RWPE2 (cell line): Measurements from ENCODE around the gene GPR37L1.
A peak's percentile ranks its signal among the peaks of the same experiment; 100 is the strongest.

Experiments used
- ATAC-seq: fragments of 200-7000 bp; cut with Tn5 transposase; 3 replicates; pipeline ENCODE4 v1.9.1; 2021; ENCODE audit warnings: low read depth
- DNase-seq: peaks from one replicate; pipeline ENCODE4 v3.0.0-alpha.2; 2020; ENCODE audit warnings: low spot score
- H3K27ac ChIP-seq: fragments of 450-650 bp; 2 replicates; pipeline ENCODE4 v1.5.1; 2017; ENCODE audit warnings: mild to moderate bottlenecking; ENCODE audit not compliant: poor library complexity, severe bottlenecking
- H3K27me3 ChIP-seq: fragments of 250-450 bp; sonication (Bioruptor Pico); 2 replicates; pipeline ENCODE4 v1.5.1; 2021; ENCODE audit warnings: mild to moderate bottlenecking, moderate library complexity; ENCODE audit not compliant: insufficient read depth, poor library complexity, severe bottlenecking
- H3K36me3 ChIP-seq: fragments of 250-450 bp; sonication (Bioruptor Pico); 2 replicates; pipeline ENCODE4 v1.5.1; 2020; ENCODE audit warnings: low read depth, mild to moderate bottlenecking, moderate library complexity
- H3K4me1 ChIP-seq: fragments of 250-450 bp; sonication (Bioruptor Pico); 2 replicates; pipeline ENCODE4 v1.5.1; 2021; ENCODE audit warnings: mild to moderate bottlenecking, moderate library complexity; ENCODE audit not compliant: insufficient read depth, poor library complexity, severe bottlenecking
- H3K4me3 ChIP-seq: fragments of 250-450 bp; sonication (Bioruptor Pico); 2 replicates; pipeline ENCODE4 v1.5.1; 2021; ENCODE audit warnings: mild to moderate bottlenecking, moderate library complexity; ENCODE audit not compliant: severe bottlenecking
- H3K9me3 ChIP-seq: fragments of 250-450 bp; sonication (Bioruptor Pico); 2 replicates; pipeline ENCODE4 v1.5.1; 2021; ENCODE audit warnings: mild to moderate bottlenecking, moderate library complexity; ENCODE audit not compliant: severe bottlenecking
- TF ChIP-seq, protein P1 (sequence below): fragments of 450-650 bp; IDR thresholded peaks from one replicate; pipeline ENCODE4 v1.5.1; 2017; ENCODE audit warnings: mild to moderate bottlenecking, moderate library complexity; ENCODE audit not compliant: poor library complexity, severe bottlenecking

Gene GPR37L1

DNA sequence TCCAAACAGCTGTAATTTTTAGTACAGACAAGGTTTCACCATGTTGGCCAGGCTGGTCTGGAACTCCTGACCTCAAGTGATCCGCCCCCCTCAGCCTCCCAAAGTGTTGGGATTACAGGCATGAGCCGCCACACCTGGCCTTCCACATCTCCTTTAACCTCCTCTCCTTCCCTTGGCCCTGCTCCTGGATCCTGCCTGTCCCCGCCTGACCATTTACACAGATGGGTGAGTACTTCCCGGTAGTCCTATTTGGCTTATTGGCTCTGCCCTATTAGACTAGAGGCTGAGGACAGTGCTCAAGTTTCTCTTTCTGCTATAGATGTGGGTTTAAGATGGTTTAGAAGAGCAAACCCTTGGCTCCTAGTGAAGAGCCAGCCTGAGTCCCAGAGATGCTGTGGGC, 30.6 kb downstream of the GPR37L1 start:
- Histone ChIP-seq H3K36me3 (no peaks in the 10 kb centered on the region), H3K27ac (no peak overlapping the region), H3K4me3 (no peak overlapping the region), H3K27me3 (no peaks in the 10 kb centered on the region), H3K4me1 (no peaks in the 10 kb centered on the region), H3K9me3 (no peaks in the 10 kb centered on the region)
- DNase-seq, result no peak
- TF ChIP-seq, protein P1, sequence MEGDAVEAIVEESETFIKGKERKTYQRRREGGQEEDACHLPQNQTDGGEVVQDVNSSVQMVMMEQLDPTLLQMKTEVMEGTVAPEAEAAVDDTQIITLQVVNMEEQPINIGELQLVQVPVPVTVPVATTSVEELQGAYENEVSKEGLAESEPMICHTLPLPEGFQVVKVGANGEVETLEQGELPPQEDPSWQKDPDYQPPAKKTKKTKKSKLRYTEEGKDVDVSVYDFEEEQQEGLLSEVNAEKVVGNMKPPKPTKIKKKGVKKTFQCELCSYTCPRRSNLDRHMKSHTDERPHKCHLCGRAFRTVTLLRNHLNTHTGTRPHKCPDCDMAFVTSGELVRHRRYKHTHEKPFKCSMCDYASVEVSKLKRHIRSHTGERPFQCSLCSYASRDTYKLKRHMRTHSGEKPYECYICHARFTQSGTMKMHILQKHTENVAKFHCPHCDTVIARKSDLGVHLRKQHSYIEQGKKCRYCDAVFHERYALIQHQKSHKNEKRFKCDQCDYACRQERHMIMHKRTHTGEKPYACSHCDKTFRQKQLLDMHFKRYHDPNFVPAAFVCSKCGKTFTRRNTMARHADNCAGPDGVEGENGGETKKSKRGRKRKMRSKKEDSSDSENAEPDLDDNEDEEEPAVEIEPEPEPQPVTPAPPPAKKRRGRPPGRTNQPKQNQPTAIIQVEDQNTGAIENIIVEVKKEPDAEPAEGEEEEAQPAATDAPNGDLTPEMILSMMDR, result no peak
- ATAC-seq, result no peak

DNA sequence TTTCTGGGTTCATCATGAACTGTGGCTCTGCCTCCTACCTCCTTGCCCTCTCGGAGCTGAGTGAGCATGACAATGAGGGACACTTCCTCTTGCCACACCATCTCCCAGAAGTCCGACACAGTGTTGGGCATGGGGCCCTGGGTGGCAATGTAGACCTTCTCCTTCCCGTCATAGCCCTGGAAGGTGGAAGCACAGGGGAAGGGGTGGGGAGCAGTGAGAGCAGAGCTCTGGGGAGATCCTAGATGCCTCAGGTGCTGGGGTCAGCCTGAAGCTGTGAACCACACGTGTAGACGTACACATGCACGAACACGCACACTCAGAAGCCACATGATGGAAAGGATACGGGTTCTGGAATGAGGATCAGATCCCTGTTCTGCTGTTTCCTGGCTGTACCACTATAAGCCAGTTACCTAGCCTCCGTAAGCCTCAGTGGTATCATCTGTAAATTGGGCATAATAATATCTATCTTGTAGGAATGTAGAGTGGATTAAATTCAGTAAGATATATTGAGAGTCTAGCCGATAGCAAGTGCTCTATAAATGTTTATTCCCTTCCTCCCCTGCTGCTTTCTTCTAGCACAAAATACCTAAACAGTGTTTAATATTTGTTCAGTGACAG, 31.5 kb downstream of the GPR37L1 start:
- Histone ChIP-seq H3K27me3 (no peaks in the 10 kb centered on the region), H3K36me3 (no peaks in the 10 kb centered on the region), H3K4me1 (no peaks in the 10 kb centered on the region), H3K9me3 (no peaks in the 10 kb centered on the region), H3K4me3 (no peak overlapping the region), H3K27ac (no peak overlapping the region)
- DNase-seq, result no peak
- TF ChIP-seq, protein P1, result no peak
- ATAC-seq, result no peak

DNA sequence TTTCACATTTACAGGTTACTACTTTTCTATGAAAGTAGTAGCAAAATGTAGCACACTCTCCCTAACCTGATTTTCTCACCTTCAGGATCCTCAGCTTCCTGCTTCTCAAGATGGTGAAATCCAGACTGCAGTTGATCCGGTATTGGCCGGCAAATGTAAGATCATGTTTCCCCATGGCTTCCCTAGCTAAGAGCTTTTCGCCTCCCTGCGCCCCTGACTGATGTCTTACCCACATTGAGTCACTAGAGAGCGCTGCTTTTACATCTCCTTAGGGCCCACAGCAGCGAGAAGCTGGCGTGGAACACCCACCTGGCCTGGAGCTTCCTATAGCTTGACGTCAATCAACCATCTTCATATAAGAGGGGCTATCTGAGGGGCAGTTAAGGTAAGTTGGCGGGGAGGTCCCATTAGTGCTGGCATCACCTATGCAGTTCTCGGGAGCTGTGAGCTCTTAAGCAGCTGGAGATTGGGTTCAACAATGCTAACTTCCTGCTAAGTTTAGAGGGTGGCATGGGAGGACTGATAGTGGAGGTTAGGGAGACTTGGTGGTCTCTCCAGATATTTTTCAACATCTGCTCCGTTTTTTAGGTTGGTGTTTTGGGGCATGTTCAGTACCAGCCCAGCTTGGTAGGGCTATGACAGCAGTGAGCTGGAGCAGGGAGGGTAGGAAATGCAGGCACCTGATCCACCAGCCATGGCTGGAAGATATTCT, 32.2 kb downstream of the GPR37L1 start:
- DNase-seq (no peak), ATAC-seq (no peak)
- no peaks in the 10 kb centered on the region for H3K4me1 ChIP-seq
- no peaks in the 10 kb centered on the region for H3K9me3 ChIP-seq
- H3K27ac ChIP-seq, result no peak overlapping the region
- TF ChIP-seq, protein P1, result no peak
- H3K27me3 ChIP-seq, result no peaks in the 10 kb centered on the region
- no peak overlapping the region for H3K4me3 ChIP-seq
- H3K36me3 ChIP-seq, result no peaks in the 10 kb centered on the region

DNA sequence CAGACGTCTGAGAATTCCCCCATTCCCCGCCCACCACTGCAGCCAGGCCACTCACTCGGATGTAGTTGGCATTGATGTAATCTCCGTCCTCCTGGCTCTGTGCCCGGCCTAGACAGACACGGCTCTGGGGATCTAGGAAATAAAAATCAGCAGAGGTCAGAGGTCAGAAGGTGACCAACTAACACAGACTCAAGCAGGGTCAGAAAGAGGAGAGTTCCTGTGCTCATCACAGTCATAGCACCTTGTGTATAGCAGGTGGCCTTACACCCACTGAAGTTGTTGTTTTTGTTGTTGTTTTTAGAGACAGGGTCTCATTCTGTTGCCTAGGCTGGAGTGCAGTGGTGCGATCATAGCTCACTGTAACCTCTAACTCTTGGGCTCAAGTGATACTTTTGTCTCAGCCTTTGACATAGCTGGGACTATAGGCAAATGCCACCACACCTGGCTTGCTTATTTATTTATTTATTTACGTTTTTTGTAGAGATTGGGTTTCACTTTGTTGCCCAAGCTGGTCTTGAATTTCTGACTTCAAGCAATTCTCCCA, 32.8 kb downstream of the GPR37L1 start:
- TF ChIP-seq, protein P1, result no peak
- peak; percentile 66 for ATAC-seq
- H3K9me3 ChIP-seq, result no peaks in the 10 kb centered on the region
- H3K4me3 ChIP-seq, result no peak overlapping the region
- no peak for DNase-seq
- H3K27ac ChIP-seq, result no peak overlapping the region
- H3K36me3 ChIP-seq, result no peaks in the 10 kb centered on the region
- no peaks in the 10 kb centered on the region for H3K4me1 ChIP-seq
- no peaks in the 10 kb centered on the region for H3K27me3 ChIP-seq

DNA sequence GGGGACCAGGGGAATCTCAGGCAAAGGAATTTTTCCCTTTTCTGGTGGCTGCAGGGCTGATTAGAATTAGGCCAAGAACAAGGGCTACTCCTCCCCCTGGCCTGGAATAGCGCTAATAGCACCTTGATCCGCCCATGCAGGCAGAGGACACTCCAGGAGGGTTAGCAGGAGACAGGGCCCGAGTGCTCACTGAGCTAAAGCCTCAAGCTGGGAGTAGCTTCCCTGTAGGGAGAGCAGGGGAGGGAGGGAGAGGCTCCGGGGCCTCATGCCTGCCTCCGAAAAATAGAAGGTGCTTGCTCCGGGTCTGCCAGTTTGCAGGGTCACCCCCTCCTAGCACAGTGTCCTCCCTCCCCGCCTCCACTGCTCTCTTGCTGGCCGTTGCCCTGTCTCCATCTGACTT, 33.9 kb downstream of the GPR37L1 start:
- TF ChIP-seq, protein P1, result no peak
- Histone ChIP-seq H3K27ac (no peak overlapping the region), H3K27me3 (no peaks in the 10 kb centered on the region), H3K9me3 (no peaks in the 10 kb centered on the region), H3K4me1 (no peaks in the 10 kb centered on the region), H3K4me3 (no peak overlapping the region), H3K36me3 (no peaks in the 10 kb centered on the region)
- ATAC-seq (no peak), DNase-seq (no peak)
